GM18858 (cell line): ENCODE data around the gene GPLD1.
A peak's percentile ranks its signal among the peaks of the same experiment; 100 is the strongest.
"Not testable (repeated sequence)": the region's sequence is repeated elsewhere in the genome, so short reads cannot be mapped to it uniquely, and the experiment has no call there.

ENCODE experiments used
- ATAC-seq: cut with Tn5 transposase; IDR thresholded peaks from one replicate; pipeline ENCODE4 v1.9.1; 2021; ENCODE audit not compliant: unreplicated experiment

The GPLD1 gene, protein sequence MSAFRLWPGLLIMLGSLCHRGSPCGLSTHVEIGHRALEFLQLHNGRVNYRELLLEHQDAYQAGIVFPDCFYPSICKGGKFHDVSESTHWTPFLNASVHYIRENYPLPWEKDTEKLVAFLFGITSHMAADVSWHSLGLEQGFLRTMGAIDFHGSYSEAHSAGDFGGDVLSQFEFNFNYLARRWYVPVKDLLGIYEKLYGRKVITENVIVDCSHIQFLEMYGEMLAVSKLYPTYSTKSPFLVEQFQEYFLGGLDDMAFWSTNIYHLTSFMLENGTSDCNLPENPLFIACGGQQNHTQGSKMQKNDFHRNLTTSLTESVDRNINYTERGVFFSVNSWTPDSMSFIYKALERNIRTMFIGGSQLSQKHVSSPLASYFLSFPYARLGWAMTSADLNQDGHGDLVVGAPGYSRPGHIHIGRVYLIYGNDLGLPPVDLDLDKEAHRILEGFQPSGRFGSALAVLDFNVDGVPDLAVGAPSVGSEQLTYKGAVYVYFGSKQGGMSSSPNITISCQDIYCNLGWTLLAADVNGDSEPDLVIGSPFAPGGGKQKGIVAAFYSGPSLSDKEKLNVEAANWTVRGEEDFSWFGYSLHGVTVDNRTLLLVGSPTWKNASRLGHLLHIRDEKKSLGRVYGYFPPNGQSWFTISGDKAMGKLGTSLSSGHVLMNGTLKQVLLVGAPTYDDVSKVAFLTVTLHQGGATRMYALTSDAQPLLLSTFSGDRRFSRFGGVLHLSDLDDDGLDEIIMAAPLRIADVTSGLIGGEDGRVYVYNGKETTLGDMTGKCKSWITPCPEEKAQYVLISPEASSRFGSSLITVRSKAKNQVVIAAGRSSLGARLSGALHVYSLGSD

DNA sequence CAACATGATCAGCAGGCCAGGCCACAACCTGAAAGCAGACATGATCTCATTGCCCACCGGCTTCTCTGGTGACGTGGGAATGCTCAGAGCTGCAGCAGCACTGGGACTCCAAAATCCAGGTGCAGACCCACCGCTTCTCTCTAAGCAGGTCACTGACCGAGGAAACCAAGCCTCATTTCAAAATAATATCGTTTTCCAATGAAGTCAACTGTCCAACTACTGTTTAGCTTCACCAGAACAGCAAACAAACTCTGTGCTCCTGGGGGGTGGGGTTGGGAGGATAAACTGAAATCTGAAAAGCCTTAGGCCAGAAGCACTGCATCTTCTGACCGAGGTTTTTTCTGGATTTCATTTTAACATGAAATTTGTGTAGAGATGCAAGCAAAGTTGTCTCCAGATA lies at the start of gene GPLD1:
Gene GPLD1 (minus strand): TSS at position 109 of the 400 bp plus-strand sequence. CDS start 67 bp downstream, at position 42.
- ATAC-seq = no peak

DNA sequence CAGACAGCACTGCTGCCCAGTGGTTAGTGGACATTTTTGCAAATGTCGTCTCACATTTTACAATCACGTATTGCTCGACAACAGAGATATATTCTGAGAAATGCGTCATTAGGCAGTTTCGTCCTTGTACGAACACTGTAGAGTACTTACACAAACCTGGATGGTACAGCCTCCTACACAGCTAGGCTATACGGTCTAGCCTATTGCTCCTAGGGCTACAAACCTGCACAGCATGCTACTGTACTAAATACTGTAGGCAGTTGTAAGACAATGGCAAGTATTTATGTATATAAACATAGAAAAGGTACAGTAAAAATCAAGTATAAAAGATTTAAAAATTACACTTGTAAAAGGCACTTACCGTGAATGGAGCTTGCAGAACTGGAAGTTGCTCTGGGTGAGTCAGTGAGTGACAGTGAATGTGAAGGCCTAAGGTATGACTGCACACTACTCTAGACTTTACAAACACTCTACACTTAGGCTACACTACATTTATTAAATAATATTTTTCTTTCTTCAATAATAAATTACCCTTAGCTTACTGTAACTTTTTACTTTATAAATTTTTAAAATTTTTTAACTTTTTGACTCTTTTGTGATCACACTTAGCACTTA lies 48.5 kb upstream of the GPLD1 start:
- ATAC-seq = no peak

DNA sequence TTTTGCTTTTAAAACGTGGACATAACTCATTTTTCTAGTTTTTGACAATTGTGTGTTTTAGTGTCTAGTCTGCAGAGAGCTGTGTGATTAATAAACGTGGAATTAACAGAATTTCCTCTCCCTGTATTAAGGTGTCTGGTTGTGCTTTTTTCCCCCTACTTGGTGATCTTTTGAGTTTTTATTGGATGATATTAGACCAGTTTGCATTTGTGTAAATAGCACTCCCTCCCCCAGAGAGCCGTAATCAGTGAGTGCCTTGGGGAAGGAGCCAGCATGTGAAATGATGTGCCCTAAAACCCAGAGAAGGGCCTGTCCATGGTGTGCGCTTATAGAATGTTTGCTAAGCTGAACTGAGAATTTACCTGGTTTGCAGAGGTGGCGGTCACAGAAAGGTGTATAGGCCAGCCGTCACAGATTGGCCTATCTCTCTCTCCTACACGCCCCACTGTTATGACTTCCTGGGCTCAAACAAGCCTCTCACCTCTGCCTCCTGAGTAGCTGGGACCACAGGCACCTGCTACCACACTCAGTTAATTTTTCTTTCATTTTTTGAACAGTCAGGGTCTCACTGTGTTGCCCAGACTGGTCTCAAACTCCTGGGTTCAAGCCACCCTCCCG lies 47.8 kb upstream of the GPLD1 start:
- ATAC-seq = no peak

DNA sequence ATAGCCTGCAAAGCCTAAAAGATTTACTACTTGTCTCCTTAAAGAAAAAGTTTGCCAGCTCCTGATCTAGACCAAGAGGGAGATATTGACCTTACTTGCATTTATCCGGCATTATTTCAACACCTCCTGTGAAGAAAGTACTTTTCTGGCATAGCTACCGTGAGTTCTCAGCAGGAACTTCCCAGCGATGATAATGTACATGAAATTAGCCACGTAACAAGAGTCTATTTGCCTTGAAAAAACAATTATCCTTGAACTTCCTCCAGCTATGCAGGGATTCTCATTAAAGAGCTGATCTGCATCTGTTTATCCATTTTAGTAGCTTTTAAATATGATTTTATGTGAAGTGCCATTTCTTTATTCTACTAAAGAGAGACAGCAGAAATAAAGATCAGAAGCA lies 47.1 kb upstream of the GPLD1 start:
- no peak for ATAC-seq

DNA sequence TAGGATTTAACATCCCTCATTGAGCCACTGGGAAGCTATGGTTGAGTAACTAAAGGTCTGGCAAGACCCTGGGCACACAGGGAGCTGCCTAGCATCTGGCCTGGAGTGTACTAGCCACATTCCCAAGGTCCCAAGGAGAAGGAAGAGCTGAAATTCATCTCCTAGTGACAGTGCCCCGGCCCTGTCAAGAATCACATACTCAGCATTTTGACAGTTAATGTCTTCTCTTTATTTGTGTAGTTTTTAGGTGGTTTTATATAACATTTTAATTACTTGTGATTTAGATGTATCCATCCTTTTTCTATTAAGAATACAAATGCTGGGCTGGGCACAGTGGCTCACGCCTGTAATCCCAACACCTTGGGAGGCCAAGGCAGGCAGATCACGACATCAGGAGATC lies 45.8 kb upstream of the GPLD1 start:
- no peak for ATAC-seq

DNA sequence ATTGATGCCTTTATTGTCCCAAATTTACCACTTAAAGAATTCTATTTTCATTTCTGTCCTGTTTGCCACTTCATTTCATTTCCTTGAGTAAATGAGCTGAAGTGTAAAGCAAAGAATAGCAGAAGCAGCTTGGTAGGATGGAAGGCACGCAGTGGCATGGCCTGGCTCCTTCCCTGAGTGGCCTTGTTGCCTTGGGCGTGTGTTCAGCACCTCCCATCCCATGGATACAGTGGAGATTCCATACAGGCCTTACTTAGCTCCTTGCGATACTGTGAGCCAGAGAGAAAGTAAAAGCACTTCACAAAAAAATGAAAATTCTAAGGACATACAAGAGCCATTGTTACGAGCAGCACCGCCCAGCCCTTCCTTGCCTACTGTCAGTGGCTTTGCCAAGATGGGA lies 45.0 kb upstream of the GPLD1 start:
- ATAC-seq = no peak

DNA sequence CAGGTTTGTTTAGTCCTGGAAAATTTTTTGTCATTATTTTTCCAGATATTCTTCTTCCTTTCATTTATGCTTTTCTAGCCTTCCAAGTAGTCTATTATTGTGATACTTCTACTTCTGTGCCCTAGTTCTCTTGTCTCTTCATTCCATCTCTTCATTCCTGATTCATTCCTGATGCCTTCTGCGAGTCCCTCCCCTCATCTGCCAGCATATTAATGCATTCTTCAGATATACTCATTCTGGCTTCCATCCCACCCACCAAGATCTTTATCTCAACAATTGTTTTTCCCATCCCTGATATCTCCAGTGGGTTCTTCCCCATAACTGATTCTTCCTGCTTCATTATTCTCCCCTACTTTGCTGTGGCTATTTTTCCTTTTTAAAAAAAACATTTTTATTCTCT lies 40.6 kb upstream of the GPLD1 start:
- no peak for ATAC-seq

DNA sequence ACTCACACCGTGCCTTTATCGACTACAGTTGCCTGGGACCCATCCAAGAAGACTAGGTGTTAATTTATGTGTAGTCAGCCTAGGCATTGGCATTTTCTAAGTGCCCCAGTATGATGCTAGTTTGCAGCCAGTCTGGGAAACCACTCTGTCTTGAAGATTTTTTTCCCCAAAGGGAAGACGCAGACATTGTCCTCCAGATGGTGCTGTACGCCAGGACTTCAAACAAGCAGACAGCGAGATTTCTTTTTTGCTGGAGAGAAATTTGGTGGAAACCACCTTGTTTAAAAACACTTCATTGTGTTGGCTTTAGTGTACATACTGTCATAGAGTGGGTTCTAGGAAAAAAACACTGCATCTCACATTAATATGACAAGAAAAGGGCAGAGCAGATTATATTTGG lies 35.4 kb upstream of the GPLD1 start:
- ATAC-seq = no peak

DNA sequence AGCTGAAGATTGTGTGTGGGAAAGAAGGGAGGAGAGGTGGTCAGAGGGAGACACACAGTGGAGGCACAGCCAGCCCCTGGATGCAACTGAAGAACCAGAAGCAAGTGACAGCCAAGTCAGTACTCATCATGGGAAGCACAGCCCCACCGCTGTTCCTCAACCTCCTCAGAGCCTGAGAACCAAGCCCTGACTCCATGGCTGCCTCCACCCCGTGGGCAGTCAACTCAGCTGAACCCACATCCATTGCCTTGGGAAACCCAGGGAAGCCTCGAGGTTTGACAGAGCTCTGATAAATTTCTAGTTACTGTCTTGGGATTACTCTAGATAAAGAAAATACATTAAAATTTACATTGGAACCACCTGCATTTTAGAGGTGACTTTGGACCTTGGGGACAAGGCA lies 35.0 kb upstream of the GPLD1 start:
- no peak for ATAC-seq

DNA sequence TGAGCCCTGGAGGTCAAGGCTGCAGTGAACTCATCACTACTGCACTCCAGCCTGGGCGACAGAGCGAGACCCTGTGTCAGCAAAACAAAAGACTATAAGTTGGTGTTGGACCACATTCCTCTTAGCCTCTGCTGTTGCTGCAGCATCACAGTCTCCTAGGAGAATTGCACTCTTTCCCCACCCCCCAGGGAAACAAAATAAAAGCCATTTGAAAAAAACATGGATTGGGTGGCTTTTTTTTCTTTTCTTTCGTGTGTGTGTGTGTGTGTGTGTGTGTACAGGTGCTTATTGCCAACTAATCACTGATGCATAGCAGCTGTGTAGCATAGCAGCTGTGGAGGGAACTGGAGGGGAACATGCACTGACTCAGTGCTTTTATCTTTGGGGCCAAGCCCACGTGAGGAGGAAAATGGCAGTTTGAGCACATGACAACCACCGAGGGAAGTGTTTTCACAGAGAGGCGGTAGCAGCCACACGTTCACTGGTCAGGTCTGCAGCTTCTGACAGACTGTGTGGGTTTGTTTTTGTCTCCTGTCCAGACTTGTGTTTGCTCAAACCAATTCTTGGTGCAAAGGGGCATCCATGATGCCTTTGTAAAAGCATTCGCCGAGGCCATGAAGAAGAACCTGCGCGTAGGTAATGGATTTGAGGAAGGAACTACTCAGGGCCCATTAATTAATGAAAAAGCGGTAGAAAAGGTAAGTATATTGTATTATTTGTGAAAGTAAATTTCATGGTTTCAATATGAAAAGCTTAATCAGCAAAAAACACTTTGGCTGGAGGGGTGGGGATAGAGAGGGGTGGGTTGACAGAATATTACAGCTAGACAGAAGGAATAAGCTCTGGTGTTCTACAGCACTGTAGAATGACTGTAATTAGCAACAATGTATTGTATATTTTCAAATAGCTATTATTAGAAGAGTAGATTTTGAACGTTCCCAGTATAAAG lies 33.1 kb upstream of the GPLD1 start:
- peak; percentile 48 for ATAC-seq

DNA sequence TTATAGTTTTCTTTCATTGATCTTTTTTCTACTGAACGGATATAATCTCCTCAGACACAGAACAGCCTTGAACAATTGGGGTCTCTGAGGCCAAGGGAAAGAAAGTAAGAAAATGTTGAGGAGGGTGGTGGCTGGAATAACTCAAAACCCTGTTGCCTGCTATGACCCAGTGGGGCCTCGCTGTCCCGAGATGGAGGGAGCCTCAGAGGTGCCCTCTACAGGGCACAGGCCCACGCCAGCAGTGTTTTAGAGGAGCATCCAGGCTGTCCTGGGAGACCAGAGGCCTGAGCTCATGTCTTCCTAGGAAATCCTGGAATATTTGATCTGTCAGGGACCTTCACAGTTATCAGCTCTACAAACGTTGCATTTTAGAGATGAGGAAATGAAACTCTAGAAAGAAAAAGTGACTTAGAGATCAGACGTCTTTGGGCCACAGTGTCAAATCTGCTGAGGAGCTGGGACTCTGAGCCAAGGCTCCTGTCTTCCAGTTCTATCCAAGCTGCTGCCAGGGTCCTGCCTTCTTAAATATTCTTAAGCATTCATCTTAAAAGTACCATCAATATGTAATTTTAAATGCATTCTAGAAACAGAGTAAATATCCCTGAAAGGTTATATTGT lies 31.7 kb upstream of the GPLD1 start:
- ATAC-seq = peak; percentile 38

DNA sequence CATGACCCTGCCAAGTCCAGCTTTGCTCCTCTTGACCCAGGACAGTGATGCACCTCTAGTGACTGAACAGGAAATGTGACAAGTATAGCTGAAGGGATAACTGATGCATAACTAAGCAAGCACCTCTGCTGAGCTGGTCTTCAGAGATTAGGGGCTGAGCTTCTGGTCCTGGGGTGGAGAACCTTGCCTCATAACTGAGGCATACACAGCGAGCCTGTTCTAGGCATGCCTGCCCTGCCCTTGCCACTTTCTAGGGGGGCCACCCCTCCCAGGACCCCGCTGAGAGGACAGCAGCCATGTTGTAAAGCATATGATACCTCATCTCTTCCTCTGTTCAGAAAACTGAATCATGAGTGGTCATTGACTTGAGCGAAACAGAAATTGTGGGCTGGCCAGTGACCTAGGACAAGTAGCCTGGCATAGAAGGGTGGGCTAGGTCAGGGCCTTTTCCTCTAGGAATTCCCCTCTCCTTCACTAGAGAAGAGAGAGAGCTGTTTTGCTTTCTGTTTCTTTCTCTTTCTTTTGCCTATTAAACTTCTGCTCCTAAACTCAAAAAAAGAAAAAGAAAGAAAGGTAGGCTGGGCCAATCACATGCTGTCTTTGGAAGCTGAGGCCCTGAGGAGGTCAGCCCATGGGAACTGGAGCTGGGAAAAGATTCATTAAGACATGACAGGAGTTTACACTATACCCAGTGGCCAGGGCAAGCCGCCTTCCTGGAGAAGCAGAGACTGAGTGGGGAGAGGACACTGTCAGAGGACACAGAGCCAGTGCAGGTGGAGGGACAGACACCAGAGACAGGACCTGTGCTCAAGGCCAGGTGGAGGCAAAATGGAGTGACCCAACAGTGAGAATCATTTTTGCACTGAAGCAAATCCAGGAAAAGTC lies 28.5 kb upstream of the GPLD1 start:
- peak; percentile 61 for ATAC-seq

DNA sequence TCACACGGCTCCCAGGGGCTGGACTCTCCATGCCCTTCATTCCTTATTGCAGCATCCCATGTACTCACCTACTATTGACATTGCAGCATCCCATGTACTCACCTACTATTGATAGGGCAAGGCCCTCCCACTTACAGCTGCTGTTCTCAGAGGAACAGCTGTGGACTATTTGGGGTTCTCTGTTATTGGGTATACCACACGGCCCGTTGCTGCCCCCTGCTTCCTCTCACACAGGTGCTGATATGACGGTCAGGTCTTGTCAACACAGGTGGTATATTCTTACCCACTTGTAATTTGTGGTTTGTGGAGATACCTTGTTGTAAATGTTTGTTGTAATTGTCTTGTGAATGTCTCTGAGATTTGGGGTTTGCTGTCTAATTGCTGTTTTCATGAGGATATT lies 24.2 kb upstream of the GPLD1 start:
- ATAC-seq = no peak

DNA sequence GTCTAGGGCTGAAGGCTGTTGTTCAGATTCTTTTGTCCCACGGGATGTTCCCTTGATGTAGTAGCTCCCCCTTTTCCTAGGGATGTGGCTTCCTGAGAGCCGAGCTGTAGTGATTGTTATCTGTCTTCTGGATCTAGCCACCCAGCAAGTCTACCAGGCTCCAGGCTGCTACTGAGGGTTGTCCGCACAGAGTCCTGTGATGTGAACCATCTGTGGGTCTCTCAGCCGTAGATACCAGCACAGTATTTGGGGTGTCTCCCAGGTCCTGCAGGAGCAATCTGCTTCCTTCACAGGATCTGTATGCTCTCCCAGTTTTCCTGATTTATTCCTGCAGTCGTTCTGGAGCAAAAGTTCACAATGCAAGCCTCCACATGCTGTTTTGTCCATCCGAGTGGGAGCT lies 22.6 kb upstream of the GPLD1 start:
- not testable (repeated sequence) for ATAC-seq

DNA sequence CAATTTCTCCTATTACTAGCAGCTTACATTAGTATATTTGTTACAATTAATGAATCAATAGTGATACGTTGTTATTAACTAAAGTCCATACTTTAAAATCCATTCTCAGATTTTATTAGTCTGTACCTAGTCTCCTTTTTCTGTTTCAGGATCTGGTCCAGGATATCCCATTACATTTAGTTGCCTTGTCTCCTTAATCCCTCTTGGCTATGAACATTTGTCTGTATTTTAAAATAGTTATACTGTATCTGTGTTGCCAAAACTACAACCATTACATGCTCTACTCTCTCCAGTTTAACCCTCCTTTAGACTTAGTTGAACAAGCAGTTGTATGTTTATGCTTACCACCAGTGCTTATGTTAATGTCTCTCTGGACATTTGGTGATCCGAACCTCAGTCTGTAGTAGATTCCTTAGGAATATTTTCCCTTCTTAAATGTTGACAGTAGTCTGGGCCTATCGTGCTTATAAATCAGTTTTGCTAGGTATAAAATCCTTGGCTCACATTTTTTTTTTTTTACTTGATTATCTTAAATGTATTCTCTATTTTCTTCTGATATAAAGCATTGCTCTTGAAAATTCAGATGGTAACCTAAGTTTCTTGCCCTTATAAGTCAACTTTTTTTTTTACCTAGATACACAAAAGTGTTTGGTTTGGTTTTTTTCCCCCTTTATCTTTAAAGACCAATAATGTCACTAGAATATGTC lies 17.6 kb upstream of the GPLD1 start:
- no peak for ATAC-seq

DNA sequence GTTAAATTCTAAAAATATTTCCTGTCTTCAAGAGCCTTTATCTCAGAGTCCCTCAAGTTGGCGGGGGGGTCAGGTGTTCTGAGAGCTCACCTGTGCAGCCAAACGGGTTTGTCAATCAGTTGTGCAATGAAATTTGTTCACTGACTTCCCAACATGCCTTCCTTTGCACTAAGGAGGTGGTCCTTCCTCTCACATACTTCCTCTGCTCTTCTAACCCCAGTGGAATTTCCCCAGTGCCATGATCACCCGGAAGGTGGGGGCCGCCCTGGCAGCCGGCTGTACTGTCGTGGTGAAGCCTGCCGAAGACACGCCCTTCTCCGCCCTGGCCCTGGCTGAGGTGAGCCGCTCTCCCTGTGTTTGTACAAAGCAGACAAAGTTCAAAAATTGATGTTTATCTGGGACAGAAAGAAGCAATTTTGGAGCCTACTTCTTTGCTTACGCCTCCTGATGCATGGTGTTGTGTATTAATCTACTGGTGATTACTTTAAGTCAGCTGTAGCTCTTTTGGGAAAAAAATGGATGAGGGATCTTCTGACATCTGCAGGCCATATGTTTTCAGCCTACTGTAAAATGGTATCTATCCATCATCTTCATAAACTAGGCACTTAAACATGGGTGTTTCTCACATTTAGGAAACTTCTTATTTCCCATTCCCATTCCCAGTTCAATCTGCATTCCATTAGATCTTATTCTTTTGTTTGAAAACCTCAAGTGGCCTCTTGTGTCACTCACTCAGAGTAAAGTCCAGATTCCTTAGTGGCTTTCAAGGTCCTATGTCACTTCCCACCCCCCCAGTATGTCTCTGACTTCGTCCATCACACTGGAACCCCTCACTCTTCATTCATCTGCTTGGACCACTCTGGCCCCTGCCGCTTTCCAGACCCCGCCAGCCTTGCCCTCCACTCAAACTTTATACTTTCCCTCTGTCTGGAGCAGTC lies 15.5 kb upstream of the GPLD1 start:
- no peak for ATAC-seq

DNA sequence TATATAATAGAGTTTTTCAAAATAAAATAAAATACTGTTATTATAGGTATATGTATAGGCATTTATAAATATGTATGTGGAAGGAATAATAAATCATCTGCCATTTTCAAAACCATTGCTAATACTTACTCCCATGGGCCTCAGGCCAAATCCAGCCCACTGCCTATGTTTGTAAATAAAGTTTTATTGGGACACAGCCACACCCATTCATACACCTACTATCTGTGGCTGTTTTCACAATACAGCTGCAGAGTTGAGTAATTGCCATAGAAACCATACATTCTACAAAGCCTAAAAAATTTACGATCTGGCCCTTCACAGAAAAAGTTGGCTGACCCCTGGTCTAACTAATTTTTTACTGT lies 14.9 kb upstream of the GPLD1 start:
- ATAC-seq = no peak
